Heart left ventricle (tissue), 16 donors: ENCODE measurements around the gene PLAC8. TPM values are rescaled to one million over a fixed set of nuclear protein-coding genes. Genes with fewer than 3 reads are reported as not detected.
"Not testable (repeated sequence)": the region's sequence is repeated elsewhere in the genome, so short reads cannot be mapped to it uniquely, and the experiment has no call there.

Experiments used
- ATAC-seq, 4 donors: fragments of 200-7000 bp; cut with Tn5 transposase; one replicate each; pipeline ENCODE4 v1.9.1; 2020 to 2022; ENCODE audit warnings: moderate library complexity in 4 of 4, mild to moderate bottlenecking in 3 of 4, moderate number of reproducible peaks in 1 of 4
- DNase-seq, 5 donors: peaks; one replicate each; pipeline ENCODE4 v3.0.0-alpha.2; 2020
- H3K27ac ChIP-seq, 12 donors: fragments of 200-600 bp; sonication (generic) in 4 of 12; one replicate each; pipeline versions ENCODE4 v1.5.0 to v1.8.0; 2016 to 2022; ENCODE audit warnings: mild to moderate bottlenecking in 2 of 12
- H3K27me3 ChIP-seq, 9 donors: fragments of 200-600 bp; sonication (generic) in 2 of 9; one replicate each; pipeline versions ENCODE4 v1.5.1 to v1.8.0; 2016 to 2022; ENCODE audit warnings: mild to moderate bottlenecking in 3 of 9
- H3K36me3 ChIP-seq, 9 donors: fragments of 200-600 bp; sonication (generic) in 2 of 9; one replicate each; pipeline versions ENCODE4 v1.5.0 to v1.8.0; 2018 to 2022; ENCODE audit warnings: mild to moderate bottlenecking in 2 of 9
- H3K4me1 ChIP-seq, 12 donors: fragments of 200-600 bp; sonication (generic) in 4 of 12; one replicate each; pipeline versions ENCODE4 v1.5.0 to v1.8.0; 2016 to 2022; ENCODE audit warnings: mild to moderate bottlenecking in 3 of 12
- H3K4me3 ChIP-seq, 12 donors: fragments of 200-600 bp; sonication (generic) in 4 of 12; one replicate each; pipeline versions ENCODE4 v1.5.0 to v1.8.0; 2017 to 2022; ENCODE audit warnings: mild to moderate bottlenecking in 9 of 12, moderate library complexity in 4 of 12
- H3K9me3 ChIP-seq, 12 donors: fragments of 200-600 bp; sonication (generic) in 4 of 12; one replicate each; pipeline versions ENCODE4 v1.5.0 to v1.8.0; 2016 to 2022; ENCODE audit warnings: mild to moderate bottlenecking in 1 of 12
- POLR2A ChIP-seq, 2 donors: fragments of 450-650 bp; IDR thresholded peaks; one replicate each; pipeline ENCODE4 v1.6.1; 2017; ENCODE audit warnings: antibody characterized with exemption in 2 of 2, mild to moderate bottlenecking in 2 of 2, moderate library complexity in 2 of 2
- WGBS, 4 donors: extraction: QIAGEN DNeasy Blood & Tissue Kit in 2 of 4; methylation state at CpG; one replicate each; pipeline versions ENCODE4 v1.1.5 to v1.1.7; 2013 to 2018; 5-methylcytosine and 5-hydroxymethylcytosine counted together
- intact Hi-C, 10 donors: fragments of 100-400 bp; cut with DNase I; formaldehyde crosslinking; loops; one replicate each; pipeline versions ENCODE4 v1.11.1 to v1.14.2; 2022
- polyA plus RNA-seq, 2 donors: library from polyadenylated mRNA; stranded (reverse); fragments of 200-250 nt; gene quantifications; one replicate each; pipeline ENCODE4 v1.2.3, GENCODE V29; 2013
- total RNA-seq, 9 donors: library from RNA; depleted of rRNA in 2 of 9; stranded (reverse); fragments of >200 nt in 2 of 9; fragmentation: NEBNext Ultra II Directional in 3 of 9; extraction: Animal tissue kit (Norgen Biotek cat#: 25700) in 3 of 9; gene quantifications; one replicate each; pipeline versions ENCODE4 v1.1.0 to v1.2.4, GENCODE V29; 2016 to 2023
- TF ChIP-seq, protein P1 (sequence below), 12 donors: fragments of 200-600 bp; sonication (generic) in 4 of 12; IDR thresholded peaks; one replicate each; pipeline versions ENCODE4 v1.5.0 to v1.8.0; 2018 to 2022; ENCODE audit warnings: antibody characterized with exemption in 12 of 12, mild to moderate bottlenecking in 5 of 12
- donor health status: ischemic (EF 13 %, LVEDD 7.1; RV severe dilation, severe dysfunction).
- donor health status: healthy with polysubstance abuse.
- donor health status: DM: no; HTN: yes; CAD: no.
- donor health status: DM: no; HTN: no; CAD: no.
- donor health status: ischemic (EF 25% LVEDD 6.9; RV normal size, moderate dysfunction).
- donor health status: ischemic (EF 25% LVEDD 5.7; RV mildly dilated, moderate dysfunction).
- donor health status: healthy.
- donor health status: DM: yes; HTN: yes; CAD: no.
- donor health status: ischemic (EF 35%, LVEDD 5.7; RV mildly dilated, moderate dysfunction).
- donor health status: nonischemic (EF 11% LVEDD 7.7; RV severe dilation, severe dysfunction).
- donor health status: DM: yes; HTN: yes; CAD: no.
- donor health status: PGD.
- donor health status: ischemic (EF 29% LVEDD 5.4; RV normal size, mild dysfunction).
- donor health status: nonischemic (EF 23%, LVEDD 6.1; RV moderate dilation, normal function).

Gene PLAC8
- total and polyA plus RNA-seq, 11 donors: 0.31 to 11.3 (median 0.79) TPM; not detected in 2

DNA sequence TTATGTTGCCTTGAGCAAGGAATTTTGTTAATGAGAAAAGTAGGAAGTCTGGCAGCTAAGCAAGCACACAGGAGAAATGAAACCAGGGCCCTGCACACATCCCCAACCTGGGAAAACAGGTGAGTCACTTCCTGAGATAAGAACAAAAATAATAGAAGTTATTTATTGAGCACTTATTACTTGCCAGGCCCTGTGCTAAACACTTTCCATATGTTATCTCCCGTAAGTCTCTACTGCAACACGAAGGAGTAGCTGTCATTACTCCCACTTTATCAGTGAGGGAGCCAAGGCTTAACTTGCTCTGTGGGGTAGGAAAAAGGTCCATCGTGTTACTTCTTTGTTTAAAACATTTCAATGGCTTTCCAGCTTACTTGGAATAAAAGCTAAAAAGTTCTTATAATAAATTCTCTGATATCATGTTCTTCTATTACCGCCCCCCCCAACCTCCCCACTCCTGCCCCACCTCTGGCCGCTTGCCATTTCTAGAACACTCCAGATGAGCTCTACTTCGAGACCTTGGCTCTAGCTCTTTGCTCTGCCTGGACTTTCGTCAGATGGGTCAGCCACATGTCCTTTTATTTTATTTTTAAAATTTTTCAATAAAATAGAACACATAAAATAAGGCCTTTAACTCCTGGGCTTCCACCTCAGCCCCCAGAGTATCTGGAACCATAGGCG is 36.3 kb upstream of the PLAC8 start:
- ATAC-seq (peak in 3 of 4 donors; percentile 29 to 42 (median 31)), DNase-seq (no peak)
- Histone ChIP-seq H3K36me3 (no peaks in the 10 kb centered on the region), H3K9me3 (no peaks in the 10 kb centered on the region), H3K27me3 (no peaks in the 10 kb centered on the region), H3K27ac (no peak overlapping the region), H3K4me3 (no peak overlapping the region), H3K4me1 (peaks cover 0 to 36% (median 0%) of the 10 kb centered on the region in 12 donors)
- no peak for TF ChIP-seq POLR2A (IDR thresholded peaks at IDR 0.05)
- TF ChIP-seq, protein P1, sequence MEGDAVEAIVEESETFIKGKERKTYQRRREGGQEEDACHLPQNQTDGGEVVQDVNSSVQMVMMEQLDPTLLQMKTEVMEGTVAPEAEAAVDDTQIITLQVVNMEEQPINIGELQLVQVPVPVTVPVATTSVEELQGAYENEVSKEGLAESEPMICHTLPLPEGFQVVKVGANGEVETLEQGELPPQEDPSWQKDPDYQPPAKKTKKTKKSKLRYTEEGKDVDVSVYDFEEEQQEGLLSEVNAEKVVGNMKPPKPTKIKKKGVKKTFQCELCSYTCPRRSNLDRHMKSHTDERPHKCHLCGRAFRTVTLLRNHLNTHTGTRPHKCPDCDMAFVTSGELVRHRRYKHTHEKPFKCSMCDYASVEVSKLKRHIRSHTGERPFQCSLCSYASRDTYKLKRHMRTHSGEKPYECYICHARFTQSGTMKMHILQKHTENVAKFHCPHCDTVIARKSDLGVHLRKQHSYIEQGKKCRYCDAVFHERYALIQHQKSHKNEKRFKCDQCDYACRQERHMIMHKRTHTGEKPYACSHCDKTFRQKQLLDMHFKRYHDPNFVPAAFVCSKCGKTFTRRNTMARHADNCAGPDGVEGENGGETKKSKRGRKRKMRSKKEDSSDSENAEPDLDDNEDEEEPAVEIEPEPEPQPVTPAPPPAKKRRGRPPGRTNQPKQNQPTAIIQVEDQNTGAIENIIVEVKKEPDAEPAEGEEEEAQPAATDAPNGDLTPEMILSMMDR (IDR thresholded peaks at IDR 0.05): no peak
- WGBS, 4 donors: 52 to 67% (median 58%) methylated on average over 8 of the region's 8 CpGs
- intact Hi-C loops: no loop called here

DNA sequence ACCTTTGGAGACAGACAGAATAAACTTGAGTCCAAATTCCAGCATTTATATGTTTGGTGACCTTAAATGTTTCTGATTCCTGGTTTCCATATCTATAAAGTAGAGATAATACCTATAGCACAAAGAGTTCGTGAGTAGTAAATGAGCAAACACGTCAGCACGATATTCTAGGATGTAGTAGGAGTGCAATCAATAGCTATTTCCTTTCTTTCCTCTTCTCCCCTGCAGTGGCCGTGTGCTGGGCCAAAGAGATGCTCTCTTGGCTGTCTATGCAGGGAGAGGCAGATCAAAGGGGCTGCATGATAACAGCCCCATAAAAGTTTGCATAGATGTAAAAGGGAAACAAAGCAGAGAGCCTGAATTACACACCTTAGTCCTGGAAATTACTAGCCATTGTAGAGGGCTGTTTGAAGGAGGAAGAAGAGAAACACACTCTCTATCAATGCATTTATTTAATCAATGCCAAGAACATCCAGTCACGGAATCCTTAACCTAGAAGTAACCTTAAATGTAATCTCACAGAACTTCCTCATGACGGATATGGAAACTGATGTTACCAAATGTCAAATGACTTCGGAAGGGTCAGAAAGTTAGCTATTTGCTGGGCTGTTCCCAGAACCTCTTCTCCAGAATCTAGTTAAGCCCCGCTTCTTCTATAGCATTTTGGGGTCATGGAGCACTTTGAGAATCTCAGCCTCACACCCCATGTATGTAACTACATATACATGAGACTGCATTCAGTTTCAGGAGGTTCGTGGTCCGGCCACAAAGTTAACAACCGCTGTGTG is 35.5 kb upstream of the PLAC8 start:
- DNase-seq: no peak
- intact Hi-C loops: no loop called here
- Histone ChIP-seq H3K36me3 (no peaks in the 10 kb centered on the region), H3K4me3 (no peak overlapping the region), H3K27ac (no peak overlapping the region), H3K9me3 (no peaks in the 10 kb centered on the region), H3K4me1 (peaks cover 0 to 36% (median 0%) of the 10 kb centered on the region in 12 donors), H3K27me3 (no peaks in the 10 kb centered on the region)
- peak in 2 of 4 donors; percentile 24 to 45 for ATAC-seq
- TF ChIP-seq, protein P1 (IDR thresholded peaks at IDR 0.05): no peak
- no peak for TF ChIP-seq POLR2A (IDR thresholded peaks at IDR 0.05)
- WGBS, 4 donors: 47 to 54% (median 49%) methylated on average over 11 of the region's 11 CpGs

GRCh38 chr4:83146841-83147240 is 32.3 kb upstream of the PLAC8 start:
- Histone ChIP-seq H3K4me1 (peaks cover 0 to 21% (median 0%) of the 10 kb centered on the region in 12 donors), H3K4me3 (no peak overlapping the region), H3K27me3 (no peaks in the 10 kb centered on the region), H3K9me3 (no peaks in the 10 kb centered on the region), H3K36me3 (no peaks in the 10 kb centered on the region), H3K27ac (no peak overlapping the region)
- TF ChIP-seq POLR2A (IDR thresholded peaks at IDR 0.05): no peak
- TF ChIP-seq, protein P1 (IDR thresholded peaks at IDR 0.05): no peak
- 80 to 97% (median 87%) methylated on average over 2 of the region's 2 CpGs for WGBS, 4 donors
- DNase-seq: no peak
- ATAC-seq: no peak
- intact Hi-C loops: no loop called here

DNA sequence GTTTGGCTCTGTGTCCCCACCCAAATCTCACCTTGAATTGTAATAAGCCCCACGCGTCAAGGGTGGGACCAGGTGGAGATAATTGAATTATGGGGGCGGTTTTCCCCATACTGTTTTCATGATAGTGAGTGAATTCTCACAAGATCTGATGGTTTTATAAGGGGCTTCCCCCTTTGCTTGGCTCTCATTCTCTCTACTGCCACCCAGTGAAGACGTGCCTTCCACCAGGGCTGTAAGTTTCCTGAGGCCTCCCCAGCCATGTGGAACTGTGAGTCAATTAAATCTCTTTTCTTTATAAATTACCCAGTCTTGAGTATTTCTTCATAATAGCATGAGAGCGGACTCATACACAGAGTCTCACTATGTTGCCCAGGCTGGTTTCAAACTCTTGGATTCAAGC is 31.2 kb upstream of the PLAC8 start:
- H3K4me3 ChIP-seq, H3K27ac ChIP-seq, H3K27me3 ChIP-seq, H3K9me3 ChIP-seq, ATAC-seq, DNase-seq, intact Hi-C loops, H3K36me3 ChIP-seq: not testable (repeated sequence)
- peaks cover 0 to 10% (median 0%) of the 10 kb centered on the region in 12 donors for H3K4me1 ChIP-seq
- 76 to 80% (median 79%) methylated on average over 5 of the region's 5 CpGs for WGBS, 4 donors
